Skeletal muscle tissue (tissue), 4 donors: ENCODE measurements around the gene RAE1. TPM values are rescaled to one million over a fixed set of nuclear protein-coding genes. Genes with fewer than 3 reads are reported as not detected.
A peak's percentile ranks its signal among the peaks of the same experiment; 100 is the strongest.

Experiments
- H3K27ac ChIP-seq: one replicate; pipeline ENCODE4 v1.7.0; 2013; ENCODE audit warnings: mild to moderate bottlenecking, low read depth, low read length, inconsistent platforms
- H3K27me3 ChIP-seq, 3 donors: one replicate each; pipeline ENCODE4 v1.7.0; 2013; ENCODE audit warnings: low read length in 3 of 3; ENCODE audit not compliant: control insufficient read depth in 3 of 3, insufficient read depth in 3 of 3
- H3K36me3 ChIP-seq, 3 donors: one replicate each; pipeline ENCODE4 v1.7.0; 2013; ENCODE audit warnings: low read length in 3 of 3; ENCODE audit not compliant: control insufficient read depth in 3 of 3, insufficient read depth in 3 of 3
- H3K4me1 ChIP-seq, 3 donors: one replicate each; pipeline ENCODE4 v1.7.0; 2013; ENCODE audit warnings: low read length in 3 of 3, mild to moderate bottlenecking in 3 of 3; ENCODE audit not compliant: control insufficient read depth in 3 of 3, insufficient read depth in 3 of 3
- H3K4me3 ChIP-seq, 3 donors: one replicate each; pipeline ENCODE4 v1.7.0; 2013; ENCODE audit warnings: low read length in 3 of 3
- H3K9ac ChIP-seq, 3 donors: one replicate each; pipeline ENCODE4 v1.7.0; 2013; ENCODE audit warnings: low read length in 3 of 3, mild to moderate bottlenecking in 3 of 3, moderate library complexity in 2 of 3, low read depth in 1 of 3
- H3K9me3 ChIP-seq, 3 donors: one replicate each; pipeline ENCODE4 v1.7.0; 2013; ENCODE audit warnings: low read length in 3 of 3; ENCODE audit not compliant: control insufficient read depth in 3 of 3
- total RNA-seq: library from RNA; depleted of rRNA; stranded (reverse); fragments of >200 nt; gene quantifications from one replicate; pipeline ENCODE4 v1.2.3, GENCODE V29; 2014
- donor health status: Osteomylitis.

The RAE1 gene
- total RNA-seq, 1 donor from 2014 or later: 18.3 TPM

DNA sequence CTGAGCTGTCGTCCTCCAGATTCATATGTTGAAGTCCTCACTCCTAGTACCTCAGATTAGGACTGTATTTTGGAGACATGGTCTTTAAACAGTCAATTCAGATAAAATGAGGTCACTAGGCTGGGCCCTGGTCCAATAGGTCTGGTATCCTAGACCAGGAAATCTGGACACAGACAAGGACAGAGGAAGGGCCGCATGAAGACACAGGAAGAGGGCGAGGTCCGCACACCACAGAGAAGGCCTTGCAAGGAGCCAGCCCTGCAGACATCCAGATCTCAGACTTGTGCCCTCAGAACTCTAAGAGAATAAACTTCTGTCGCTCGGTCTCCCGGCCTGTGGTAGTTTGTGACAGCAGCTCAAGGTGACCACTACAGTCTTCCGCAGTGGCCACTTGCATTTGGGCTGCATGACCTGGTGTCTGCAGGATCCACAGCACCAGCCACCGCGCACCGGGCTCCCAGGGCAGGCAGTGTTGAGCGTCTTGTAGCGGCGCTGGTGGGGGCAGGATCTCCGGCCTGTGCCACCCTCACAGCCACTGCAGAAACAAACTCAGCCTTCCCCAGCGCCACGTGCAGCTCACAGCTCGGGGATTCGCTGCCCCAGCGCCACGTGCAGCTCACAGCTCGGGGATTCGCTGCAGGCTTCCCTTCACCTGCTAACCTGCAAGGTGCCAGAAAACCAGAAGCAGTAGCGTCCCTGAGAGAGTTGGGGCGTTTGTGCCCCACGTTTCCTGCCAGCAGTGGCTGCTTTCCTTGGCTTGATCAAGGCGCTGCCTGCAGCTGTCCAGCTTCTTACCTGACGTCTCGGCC is 34.1 kb downstream of the RAE1 start:
- H3K9ac ChIP-seq: no peak overlapping the region
- H3K9me3 ChIP-seq: no peaks in the 10 kb centered on the region
- H3K27me3 ChIP-seq: no peaks in the 10 kb centered on the region
- peaks cover 8 to 19% (median 17%) of the 10 kb centered on the region in 3 donors for H3K36me3 ChIP-seq
- H3K27ac ChIP-seq: no peak overlapping the region
- no peak overlapping the region for H3K4me3 ChIP-seq
- H3K4me1 ChIP-seq: peaks cover 8 to 16% (median 11%) of the 10 kb centered on the region in 3 donors

DNA sequence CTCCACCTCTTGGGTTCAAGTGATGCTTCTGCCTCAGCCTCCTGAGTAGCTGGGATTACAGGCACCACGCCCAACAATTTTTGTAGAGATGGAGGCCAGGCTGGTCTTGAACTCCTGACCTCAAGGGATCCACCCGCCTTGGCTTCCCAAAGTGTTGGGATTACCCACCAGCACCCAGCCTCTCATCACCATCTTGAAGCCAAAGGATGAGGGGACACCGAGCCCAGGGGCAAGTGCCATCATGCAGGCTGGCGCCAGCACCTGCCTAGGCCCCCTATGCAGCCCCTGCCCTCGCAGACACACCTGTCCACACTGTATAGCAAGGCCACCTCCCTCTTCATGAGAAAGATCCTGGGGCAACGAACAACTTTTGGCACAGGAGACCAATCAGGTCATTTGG is 34.9 kb downstream of the RAE1 start:
- Histone ChIP-seq H3K27me3 (no peaks in the 10 kb centered on the region), H3K36me3 (peaks cover 3 to 14% (median 13%) of the 10 kb centered on the region in 3 donors), H3K4me3 (no peak overlapping the region), H3K27ac (no peak overlapping the region), H3K9ac (no peak overlapping the region), H3K9me3 (no peaks in the 10 kb centered on the region), H3K4me1 (peaks cover 10 to 23% (median 19%) of the 10 kb centered on the region in 3 donors)

- H3K9ac ChIP-seq: no peak overlapping the region
- H3K27ac ChIP-seq: no peak overlapping the region
- peaks cover 10 to 23% (median 20%) of the 10 kb centered on the region in 3 donors for H3K4me1 ChIP-seq
- no peaks in the 10 kb centered on the region for H3K27me3 ChIP-seq
- no peak overlapping the region for H3K4me3 ChIP-seq
- peaks cover 3 to 14% (median 13%) of the 10 kb centered on the region in 3 donors for H3K36me3 ChIP-seq
- H3K9me3 ChIP-seq: no peaks in the 10 kb centered on the region
Measured at GRCh38 chr20:57386762-57387161, 35.7 kb downstream of the RAE1 start.

DNA sequence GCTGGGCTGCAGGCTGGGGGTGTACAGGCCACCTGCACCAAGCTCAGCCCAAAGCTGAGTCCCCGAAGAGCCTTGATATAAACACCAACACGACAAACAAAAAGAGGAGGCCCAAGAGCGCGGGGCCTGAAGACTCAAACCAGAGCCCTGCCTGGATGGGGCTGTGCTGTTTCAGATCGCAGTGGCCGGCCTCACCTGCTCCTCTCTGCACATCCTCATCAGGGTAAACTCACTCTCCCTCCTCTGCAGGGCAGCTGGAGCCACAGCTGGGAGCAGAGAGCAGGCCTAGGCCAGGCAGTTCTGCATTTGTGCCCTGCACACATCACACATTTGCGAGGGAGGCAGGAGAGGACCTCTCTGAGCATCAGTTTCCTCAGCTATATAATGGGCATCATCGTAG is 36.4 kb downstream of the RAE1 start:
- H3K4me3 ChIP-seq: no peak overlapping the region
- no peak overlapping the region for H3K9ac ChIP-seq
- H3K9me3 ChIP-seq: no peaks in the 10 kb centered on the region
- no peak overlapping the region for H3K27ac ChIP-seq
- H3K36me3 ChIP-seq: peaks cover 3 to 14% (median 13%) of the 10 kb centered on the region in 3 donors
- H3K4me1 ChIP-seq: peaks cover 14 to 25% (median 20%) of the 10 kb centered on the region in 3 donors
- H3K27me3 ChIP-seq: no peaks in the 10 kb centered on the region

- Histone ChIP-seq H3K27me3 (no peaks in the 10 kb centered on the region), H3K36me3 (peaks cover 5 to 15% (median 15%) of the 10 kb centered on the region in 3 donors), H3K27ac (no peak overlapping the region), H3K9ac (no peak overlapping the region), H3K9me3 (no peaks in the 10 kb centered on the region), H3K4me1 (peaks cover 18 to 29% (median 22%) of the 10 kb centered on the region in 3 donors), H3K4me3 (no peak overlapping the region)
Measured at GRCh38 chr20:57387945-57388371, 36.9 kb downstream of the RAE1 start.

DNA sequence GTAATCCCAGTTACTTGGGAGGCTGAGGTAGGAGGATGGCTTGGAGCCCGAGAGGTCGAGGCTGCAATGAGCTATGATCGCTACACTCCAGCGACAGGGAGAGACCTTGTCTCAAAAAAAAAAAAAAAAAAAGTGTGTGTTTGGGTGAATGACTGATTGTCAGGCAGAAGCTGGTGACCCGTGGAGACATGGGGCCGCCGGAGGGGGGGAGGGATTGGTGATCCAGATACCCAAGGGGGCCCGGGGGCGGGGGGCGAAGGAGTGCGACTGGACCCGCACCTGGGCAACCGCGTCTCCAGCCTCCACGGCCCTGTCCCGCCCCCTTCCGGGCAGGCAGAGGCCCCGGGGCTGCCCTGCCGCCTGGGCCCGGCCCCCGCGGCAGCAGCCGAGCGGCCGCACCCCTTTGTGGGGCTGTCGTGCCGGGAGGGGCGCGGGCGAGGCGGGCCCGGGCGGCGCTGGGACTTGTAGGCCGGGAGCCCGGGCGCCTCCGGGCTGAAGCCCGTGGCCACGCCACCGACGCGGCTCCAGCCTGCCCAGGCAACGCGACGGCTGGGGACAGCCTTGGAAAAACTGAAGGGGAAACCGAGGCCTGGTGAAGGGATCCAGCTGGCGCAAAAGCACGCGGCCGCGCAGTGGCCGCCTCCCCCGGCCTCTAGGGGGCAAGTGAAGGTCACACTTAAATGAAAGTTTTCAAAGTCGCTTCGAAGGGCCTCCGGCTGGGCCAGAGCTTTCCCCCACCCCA is 38.1 kb downstream of the RAE1 start:
- H3K27me3 ChIP-seq: no peaks in the 10 kb centered on the region
- H3K4me1 ChIP-seq: peaks cover 30 to 41% (median 34%) of the 10 kb centered on the region in 3 donors
- peak overlapping the region; percentile 66 to 68 (median 66) for H3K4me3 ChIP-seq
- peak overlapping the region; percentile 70 for H3K27ac ChIP-seq
- H3K9ac ChIP-seq: peak overlapping the region; percentile 79 to 84 (median 82)
- H3K36me3 ChIP-seq: peaks cover 16 to 25% (median 22%) of the 10 kb centered on the region in 3 donors
- H3K9me3 ChIP-seq: no peaks in the 10 kb centered on the region

DNA sequence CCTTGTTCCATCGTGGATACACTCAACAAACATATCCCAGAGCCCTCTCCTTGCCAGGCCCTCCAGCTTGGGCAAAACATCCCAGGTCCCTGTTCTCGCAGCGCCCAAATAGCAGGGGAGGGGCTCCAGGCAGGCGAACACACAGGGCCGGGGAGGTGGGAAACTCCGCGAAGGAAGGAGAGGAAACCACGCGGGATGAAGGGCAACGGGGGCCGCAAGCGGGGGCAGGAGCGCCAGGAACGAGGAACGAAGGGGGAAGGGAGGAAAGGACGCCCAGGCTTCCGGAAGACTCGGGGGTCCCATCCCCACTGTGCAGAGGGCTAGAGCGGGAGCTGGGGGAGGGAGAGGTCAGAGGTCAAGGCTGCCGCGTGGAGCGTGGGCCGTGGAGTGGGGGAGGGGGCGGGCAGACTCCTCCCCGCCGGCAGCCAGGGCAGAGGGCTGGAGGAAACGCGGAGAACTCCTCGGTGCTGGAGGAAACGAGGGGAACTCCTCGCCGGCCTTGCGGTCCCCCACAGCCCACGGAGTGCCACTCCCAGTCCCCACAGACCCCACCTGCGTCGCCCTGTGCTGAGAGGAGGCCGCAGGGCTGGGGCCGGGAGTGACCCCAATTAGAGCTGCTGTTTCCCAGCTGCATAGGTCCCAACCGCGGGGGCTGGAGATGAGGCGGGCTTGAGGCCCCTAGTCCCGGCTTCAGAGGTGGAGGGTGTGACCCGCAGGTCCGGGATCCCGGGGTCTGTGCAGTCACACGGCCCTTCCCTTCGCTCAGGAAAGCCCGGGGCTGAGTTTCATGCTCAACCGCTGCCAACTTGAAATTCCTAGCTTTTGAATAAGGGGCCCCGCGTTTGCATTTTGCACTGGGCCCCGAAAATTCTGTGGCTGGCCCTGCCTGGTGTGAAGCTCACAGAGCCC is 38.9 kb downstream of the RAE1 start:
- Histone ChIP-seq H3K4me1 (peaks cover 38 to 47% (median 39%) of the 10 kb centered on the region in 3 donors), H3K9me3 (no peaks in the 10 kb centered on the region)

DNA sequence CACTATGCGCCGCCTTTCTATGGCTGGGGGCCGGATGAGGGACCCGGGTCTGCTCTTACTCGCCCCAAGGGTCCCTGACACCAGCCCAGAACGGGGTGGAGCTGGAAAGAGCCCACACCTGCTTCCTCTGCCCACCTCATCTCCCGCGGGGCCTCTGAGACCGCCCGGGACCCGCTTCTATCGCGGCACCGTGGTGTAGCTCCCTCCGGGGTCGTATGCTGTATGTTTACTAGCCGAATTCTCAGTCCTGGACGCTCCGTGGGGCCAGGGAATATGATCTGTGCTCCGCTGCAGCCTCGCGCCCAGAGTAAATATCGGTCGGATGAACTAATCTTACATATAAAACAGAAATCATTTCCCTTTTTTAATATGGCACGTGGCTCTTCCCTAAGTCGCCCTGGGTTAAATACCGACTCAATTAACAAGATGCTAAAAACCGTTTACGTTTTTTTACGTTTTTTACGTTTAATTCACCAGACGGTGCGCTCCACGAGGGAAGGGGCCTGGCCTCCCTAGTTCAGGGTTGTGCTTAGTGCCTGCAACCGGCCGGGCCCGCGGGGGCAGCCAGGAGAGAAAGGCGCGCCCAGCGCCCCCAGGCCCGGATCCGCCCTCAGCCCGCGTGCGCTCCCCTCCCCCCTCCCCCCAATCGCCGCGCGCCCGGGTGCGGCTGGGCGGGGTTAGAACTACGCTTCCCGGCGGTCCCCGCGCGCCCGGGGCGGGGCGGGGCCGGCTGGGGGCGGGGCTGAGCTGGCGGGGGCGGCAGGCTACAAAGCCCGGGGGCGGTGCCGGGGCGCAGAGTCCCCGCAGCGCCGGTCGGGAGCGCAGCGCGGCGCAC is 39.8 kb downstream of the RAE1 start, which contains the start of gene RBM38:
Gene RBM38, plus strand, starts transcription at position 793 of the 835 bp plus-strand sequence. CDS start 186 bp downstream, outside the sequence.
- peaks cover 46 to 51% (median 47%) of the 10 kb centered on the region in 3 donors for H3K4me1 ChIP-seq

More for the DNA sequence above, 38.9 kb downstream of the RAE1 start:
- Histone ChIP-seq H3K9ac (peak overlapping the region; percentile 79 to 84 (median 82)), H3K36me3 (peaks cover 12 to 20% (median 14%) of the 10 kb centered on the region in 3 donors), H3K27ac (peak overlapping the region; percentile 70), H3K4me3 (peak overlapping the region; percentile 66 to 68 (median 66)), H3K27me3 (no peaks in the 10 kb centered on the region)

More for the DNA sequence above, 39.8 kb downstream of the RAE1 start, which contains the start of gene RBM38:
- no peaks in the 10 kb centered on the region for H3K9me3 ChIP-seq
- no peaks in the 10 kb centered on the region for H3K27me3 ChIP-seq
- H3K4me3 ChIP-seq: peak within 1 kb of the TSS; percentile 78 to 89 (median 83)
- H3K9ac ChIP-seq: peak within 1 kb of the TSS; percentile 86 to 98 (median 96)
- peaks cover 12 to 17% (median 14%) of the 10 kb centered on the region in 3 donors for H3K36me3 ChIP-seq
- peak within 1 kb of the TSS; percentile 90 for H3K27ac ChIP-seq
